Measurements from ENCODE around the gene MYOF. TPM values are rescaled to one million over a fixed set of nuclear protein-coding genes. Genes with fewer than 3 reads are reported as not detected.

MYOF gene
- total RNA-seq, 2 donors from 2014 or later: 106 to 110 TPM

GRCh38 chr10:93412801-93413200 lies 69.3 kb downstream of the MYOF start:
- intact Hi-C loops (cut with DNase I, micrococcal nuclease): no loop called here
- DNase-seq: no peak
- peak; percentile 53 for ATAC-seq

DNA sequence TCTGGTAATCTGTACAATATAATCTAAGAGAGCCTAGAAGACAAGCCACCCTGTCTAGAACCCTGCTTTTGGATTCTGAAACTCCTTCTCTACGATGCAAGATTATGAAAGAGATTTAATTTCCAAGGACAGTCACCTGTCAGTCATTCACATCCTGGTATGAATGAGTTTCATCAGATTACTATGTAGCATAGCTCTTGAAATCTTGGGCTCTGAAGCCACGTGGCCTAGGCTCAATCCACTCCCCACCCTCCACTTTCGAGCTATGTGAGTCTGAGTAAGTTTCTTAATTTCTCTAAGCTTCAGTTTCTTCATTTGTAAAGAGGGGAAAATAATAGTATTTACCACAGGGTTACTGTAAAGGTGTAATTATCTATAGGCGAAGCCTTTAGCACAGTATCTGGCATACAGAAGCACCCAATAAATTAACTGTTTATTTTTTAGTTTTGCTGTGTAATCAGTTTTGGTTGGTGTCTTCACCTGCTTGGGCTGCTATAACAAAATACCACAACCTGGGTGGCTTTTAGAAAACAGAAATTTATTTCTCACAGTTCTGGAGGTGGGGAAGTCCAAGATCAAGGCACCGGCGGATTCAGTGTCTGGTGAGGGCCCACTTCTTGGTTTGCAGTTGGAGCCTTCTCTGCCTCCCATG lies 71.3 kb downstream of the MYOF start:
- DNase-seq (no peak), ATAC-seq (no peak)
- intact Hi-C loops (cut with DNase I, micrococcal nuclease): no loop called here

DNA sequence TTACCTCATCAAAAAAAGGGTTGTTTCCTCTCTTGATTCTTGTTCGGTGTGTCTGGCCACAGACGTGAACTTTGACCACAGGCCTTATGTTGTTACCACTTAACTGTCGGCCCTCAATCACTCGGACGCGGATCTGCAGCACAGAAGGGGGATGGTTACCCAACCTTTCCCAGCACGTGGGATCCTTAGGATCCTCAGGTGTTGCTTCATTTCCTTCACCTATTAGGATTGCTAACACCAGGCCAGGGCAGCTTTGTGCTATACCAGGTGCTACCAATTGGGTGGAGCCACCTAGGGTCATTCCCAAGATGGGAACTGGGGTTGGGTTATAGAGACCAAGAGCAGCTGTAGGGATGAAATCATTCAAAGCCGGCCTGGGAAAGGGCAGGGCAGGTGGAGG lies 73.4 kb downstream of the MYOF start:
- intact Hi-C loops (cut with DNase I, micrococcal nuclease): no loop called here
- ATAC-seq (peak; percentile 82), DNase-seq (no peak)

DNA sequence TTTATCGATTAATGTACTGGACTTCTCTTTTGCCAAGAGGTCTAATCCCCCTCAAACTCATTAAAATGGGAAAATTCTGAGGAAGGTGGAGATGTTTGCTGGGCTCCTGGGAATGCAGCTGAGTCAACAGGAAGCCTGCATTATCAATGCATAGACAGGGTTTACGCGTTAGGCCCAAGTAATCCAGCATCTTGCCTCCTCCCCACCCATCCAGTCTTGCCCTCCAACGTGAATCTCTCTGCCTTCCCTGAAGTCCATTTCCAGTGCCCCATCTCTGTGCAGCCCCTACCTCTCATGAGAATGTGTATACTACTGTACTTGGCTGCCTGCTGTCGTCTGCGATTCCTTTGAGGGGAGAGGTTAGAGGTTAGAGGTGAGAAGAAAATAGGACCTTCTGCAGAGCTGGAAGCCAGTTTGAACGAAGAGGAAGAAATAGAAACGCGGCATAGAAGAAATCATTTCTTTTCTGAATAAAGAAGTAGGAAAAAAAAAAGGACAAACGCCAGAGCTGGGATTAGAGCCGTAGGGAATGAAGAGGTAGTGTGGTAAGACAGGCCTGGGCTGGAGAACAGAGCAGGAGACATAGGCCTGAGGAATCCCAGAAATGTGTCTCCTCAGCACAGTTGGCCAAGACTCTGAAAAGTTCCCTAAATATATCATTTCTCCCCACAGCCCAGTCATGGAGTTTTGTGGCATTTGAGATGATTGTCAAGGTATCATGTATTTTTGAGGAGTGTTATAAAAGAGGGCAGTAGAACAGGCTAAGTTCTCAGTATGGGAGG lies 75.6 kb downstream of the MYOF start:
- DNase-seq (no peak), ATAC-seq (no peak)
- intact Hi-C loops (cut with DNase I, micrococcal nuclease): no loop called here

DNA sequence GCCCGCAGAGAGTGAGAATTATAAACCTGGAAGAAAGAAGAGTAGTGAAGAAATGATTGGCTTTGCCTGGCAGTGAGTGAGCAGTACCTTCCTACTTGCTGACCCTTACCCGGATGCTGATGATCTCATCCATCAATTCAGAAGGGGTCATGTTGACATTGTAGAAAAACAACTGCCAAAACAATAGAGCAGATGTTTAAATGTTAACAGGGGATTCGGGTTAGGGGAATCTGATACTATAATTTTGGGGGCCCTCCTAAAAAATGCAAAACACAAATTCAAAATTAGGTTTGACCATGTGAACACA lies 78.1 kb downstream of the MYOF start:
- no peak for ATAC-seq
- intact Hi-C loops (cut with DNase I, micrococcal nuclease): no loop called here
- no peak for DNase-seq

GRCh38 chr10:93403152-93404047 lies 78.7 kb downstream of the MYOF start:
- DNase-seq: no peak

GRCh38 chr10:93402192-93402591 lies 79.9 kb downstream of the MYOF start:
- DNase-seq (no peak), ATAC-seq (no peak)
- intact Hi-C loops (cut with DNase I, micrococcal nuclease): no loop called here

More at GRCh38 chr10:93403152-93404047, 78.7 kb downstream of the MYOF start:
- intact Hi-C loops (cut with DNase I, micrococcal nuclease): no loop called here
- no peak for ATAC-seq

- DNase-seq (no peak), ATAC-seq (no peak)
- intact Hi-C loops (cut with DNase I, micrococcal nuclease): no loop called here
Observed at GRCh38 chr10:93398528-93398927, 83.6 kb downstream of the MYOF start.

DNA sequence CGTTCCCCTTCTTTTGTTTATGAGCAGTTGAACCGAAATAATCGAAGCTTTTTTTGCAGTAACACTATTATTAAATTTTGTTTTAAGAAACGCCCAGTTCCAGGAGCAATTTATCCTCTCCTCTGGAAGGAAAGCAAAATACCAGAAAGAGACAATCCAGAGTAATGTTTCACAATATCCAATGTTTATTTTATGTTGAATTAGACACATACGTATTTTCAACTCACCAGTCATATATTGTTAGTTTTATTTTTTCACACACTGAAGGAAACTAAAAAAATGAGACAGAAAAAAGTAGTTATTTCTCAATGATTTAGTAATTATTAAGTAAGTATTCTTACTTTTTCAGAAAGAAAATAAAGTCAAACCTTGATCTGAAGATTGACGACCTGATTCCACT lies 85.1 kb downstream of the MYOF start:
- ATAC-seq: no peak
- intact Hi-C loops (cut with DNase I, micrococcal nuclease): no loop called here

DNA sequence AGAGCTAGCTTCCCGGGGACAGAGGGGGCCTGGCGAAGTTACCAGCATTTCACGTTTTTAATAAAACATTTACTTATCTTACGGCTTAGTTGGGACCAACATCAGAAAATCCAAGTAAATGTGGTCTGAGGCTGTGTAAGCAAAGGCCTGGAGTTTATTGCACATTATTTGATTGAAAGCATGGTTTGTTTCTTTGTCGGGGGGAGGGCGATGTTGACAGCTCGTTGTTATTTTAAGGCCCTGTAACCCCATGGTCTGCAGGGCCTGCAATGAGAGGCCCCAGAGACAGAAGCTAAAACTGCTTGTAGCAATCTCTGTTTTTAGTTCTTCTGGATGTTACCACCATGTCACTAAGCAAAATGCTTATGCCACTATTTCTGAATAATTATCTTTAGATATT lies 88.9 kb downstream of the MYOF start:
- DNase-seq: no peak
- intact Hi-C loops (cut with DNase I, micrococcal nuclease): no loop called here
- ATAC-seq: no peak

More for the DNA sequence above, 85.1 kb downstream of the MYOF start:
- DNase-seq: no peak

DNA sequence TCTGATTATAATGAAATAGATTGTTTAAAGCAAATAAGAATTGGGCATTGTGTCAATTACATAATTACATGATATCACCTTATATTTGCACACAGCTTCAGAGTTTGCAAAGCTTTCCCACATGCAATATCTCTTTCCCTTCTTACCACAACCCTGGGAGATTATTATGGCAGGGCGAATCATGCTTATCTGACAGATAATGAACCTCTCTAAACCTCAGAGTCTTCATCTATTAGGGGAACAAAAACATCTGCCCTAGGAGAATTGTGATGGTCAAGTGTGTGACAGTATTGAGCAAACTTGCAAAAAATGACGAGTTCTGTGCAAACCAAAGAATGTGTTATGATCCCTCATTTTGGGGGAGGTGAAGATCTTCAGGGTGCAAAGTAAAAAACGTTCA lies 90.0 kb downstream of the MYOF start:
- intact Hi-C loops (cut with DNase I, micrococcal nuclease): no loop called here

DNA sequence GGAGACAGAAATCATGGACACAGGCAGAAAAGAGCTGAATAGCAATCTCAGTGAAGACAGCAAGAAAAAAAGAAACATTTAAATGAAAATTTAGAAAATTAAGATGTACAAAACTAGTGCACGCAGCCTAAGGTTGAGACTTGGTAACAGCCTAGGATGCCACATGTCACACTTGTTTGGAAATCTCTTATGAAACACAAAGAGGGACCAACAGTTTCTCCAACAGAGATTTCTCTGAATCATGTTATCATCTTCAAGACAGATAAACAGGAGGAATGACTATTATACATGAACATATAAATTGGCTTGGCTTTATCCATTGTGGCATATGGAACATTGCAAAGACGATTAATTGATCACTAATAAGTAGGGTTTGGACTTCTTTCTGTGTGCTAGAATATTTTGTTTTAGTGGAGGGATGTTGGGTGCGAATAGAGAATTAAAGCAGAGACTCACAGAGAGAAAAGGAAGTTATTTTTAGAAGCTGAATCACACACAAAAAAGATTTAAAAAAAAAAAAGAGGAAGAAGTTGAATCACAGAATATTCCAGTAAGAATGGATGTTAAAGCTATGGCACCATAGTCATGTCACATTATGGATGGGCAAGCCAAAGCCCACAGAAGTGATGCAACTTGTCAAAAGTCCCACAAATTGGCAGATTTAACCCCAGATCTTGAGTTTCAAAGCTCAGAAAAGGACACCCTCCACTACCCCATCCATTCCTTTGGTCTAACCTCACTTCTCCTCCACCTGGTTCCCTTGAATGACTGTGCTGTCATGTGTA lies 91.6 kb downstream of the MYOF start:
- intact Hi-C loops (cut with DNase I, micrococcal nuclease): no loop called here
- DNase-seq (no peak), ATAC-seq (no peak)

More for the DNA sequence above, 90.0 kb downstream of the MYOF start:
- no peak for ATAC-seq
- no peak for DNase-seq

GRCh38 chr10:93386631-93387369 lies 95.3 kb downstream of the MYOF start:
- intact Hi-C loops (cut with DNase I, micrococcal nuclease): no loop called here
- ATAC-seq (no peak), DNase-seq (no peak)

DNA sequence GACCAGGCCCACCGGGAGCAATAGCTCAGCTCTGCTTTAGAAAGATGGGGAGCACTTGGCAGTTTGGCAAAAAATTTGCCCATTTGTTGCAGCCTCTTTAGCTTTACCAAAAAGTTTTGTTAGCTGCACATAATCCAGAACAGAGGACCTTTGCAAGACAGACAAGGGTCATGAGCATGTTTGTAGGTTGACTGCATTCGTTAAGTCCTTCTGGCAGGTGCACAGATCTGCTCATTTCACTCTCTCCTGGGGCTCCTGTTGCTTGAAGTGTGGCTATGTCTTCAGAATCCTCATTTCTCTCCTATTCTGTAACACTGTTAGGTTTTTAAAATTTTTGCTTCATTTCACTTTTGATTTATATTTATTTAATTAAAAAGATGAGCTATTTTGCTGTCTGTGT lies 96.8 kb downstream of the MYOF start:
- intact Hi-C loops (cut with DNase I, micrococcal nuclease): no loop called here
- ATAC-seq: no peak
- no peak for DNase-seq

GRCh38 chr10:93384006-93384405 lies 98.1 kb downstream of the MYOF start:
- DNase-seq: peak in 1 of 2 donors; percentile 29
- intact Hi-C loops (cut with DNase I, micrococcal nuclease): no loop called here
- peak; percentile 34 for ATAC-seq

DNA sequence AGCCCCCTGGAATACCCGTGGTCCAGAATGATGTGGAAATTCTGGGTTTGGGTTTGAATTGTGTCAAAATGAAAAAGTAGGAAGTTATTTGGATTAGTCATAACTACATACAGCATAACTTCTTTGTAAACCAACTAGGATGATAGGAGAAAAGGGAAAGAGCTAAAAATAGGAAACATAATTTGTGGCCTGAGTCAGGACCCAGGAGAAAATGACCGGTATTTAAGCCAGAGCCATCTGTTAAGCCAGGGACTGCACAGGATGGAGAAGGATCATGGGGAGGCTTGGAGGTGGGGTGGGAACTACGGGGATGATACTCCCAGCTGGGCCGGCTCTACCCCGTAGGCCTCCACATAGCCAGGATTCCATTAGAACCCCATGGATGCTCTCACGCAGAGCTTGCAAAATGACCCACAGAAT lies 98.6 kb downstream of the MYOF start:
- no peak for DNase-seq
- intact Hi-C loops (cut with DNase I, micrococcal nuclease): no loop called here
- ATAC-seq: no peak

DNA sequence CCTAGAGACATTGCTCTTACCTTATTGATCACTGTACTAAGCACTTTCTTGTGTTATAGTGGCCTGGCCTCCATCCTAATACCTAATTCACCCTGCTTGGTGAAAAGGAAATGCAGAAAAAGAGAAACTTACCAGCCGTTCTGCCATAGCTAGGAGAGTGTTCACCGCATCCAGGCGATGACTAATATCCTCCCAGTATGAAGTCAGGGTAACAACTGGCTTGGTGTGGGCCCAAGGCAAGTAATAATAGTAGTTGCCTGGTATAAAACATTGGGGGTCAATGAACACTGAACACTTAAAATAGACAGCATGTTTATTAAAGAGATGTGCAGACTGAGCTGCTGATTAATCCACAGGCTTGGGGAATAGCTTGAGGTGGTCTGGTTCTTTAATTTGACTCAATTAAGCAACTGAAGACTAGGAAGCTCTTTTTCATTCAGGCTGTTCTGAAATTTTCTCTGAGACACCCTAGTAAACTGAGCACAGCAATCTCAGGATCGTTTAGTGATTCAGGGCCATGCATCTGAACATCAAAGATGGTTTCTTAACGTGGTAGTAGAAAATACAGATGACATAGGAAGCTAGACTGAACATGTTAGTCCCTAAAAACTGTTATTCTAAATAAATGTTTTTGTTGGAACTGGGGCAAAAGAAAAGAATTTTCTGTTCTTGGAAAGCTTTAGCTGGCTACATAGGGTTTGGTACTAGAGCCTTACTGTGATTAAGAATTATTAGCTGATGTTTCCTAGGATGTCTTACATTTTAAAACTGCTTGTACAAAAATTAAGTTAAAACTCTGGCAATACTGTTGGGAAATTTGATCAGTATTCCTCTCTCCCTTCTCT lies 102.2 kb downstream of the MYOF start:
- ATAC-seq: no peak
- no peak for DNase-seq
- intact Hi-C loops (cut with DNase I, micrococcal nuclease): loop anchor here in 1 of 2 donors (5.0 kb wide), 1 partner anchor 102 kb away; the partner anchor contains the start of gene MYOF

Data from left colon (tissue), 2 donors.